SK-N-SH (cell line): ENCODE measurements around the gene ASTN2. TPM values are rescaled to one million over a fixed set of nuclear protein-coding genes. Genes with fewer than 3 reads are reported as not detected.

Experiments used
- CTCF ChIA-PET: fragments of 300-600, 350-600 bp; formaldehyde crosslinking; extraction: SDS; loops from one replicate; lab custom pipeline; 2021; lab: Yijun Ruan, JAX
- POLR2A ChIA-PET: fragments of 350-600 bp; sonication (Branson Sonifier 250); formaldehyde crosslinking; extraction: SDS; loops from one replicate; lab custom pipeline; 2020; ENCODE audit warnings: antibody characterized with exemption, inconsistent platforms; lab: Yijun Ruan, JAX
- DNase-seq: peaks from one replicate; pipeline ENCODE4 v3.0.0; 2012
- H2AFZ ChIP-seq: fragments of 200-600 bp; sonication (generic); 2 replicates; pipeline ENCODE4 v1.8.1; 2016; ENCODE audit warnings: antibody characterized with exemption, mild to moderate bottlenecking, low read depth
- H3F3A ChIP-seq: fragments of 200-600 bp; sonication (generic); replicated peaks from 2 replicates; pipeline ENCODE3; 2016; ENCODE audit warnings: antibody characterized with exemption, mild to moderate bottlenecking; ENCODE audit not compliant: insufficient read depth
- H3K27ac ChIP-seq, 2 experiments: fragments of 200-500 bp in 1 of 2; fragments of 200-600 bp in 1 of 2; sonication (Bioruptor generic) in 1 of 2; sonication (generic), shearing (Covaris generic) in 1 of 2; 2 replicates each; pipeline versions ENCODE4 v1.5.1 to v1.6.1; 2014 to 2016; ENCODE audit warnings: low read depth in 2 of 2, inconsistent platforms in 1 of 2, low read length in 1 of 2, mild to moderate bottlenecking in 1 of 2, mixed read lengths in 1 of 2
- H3K27me3 ChIP-seq: fragments of 200-600 bp; sonication (generic), shearing (Covaris generic); 2 replicates; pipeline ENCODE4 v1.6.1; 2016; ENCODE audit warnings: mixed run types; ENCODE audit not compliant: insufficient read depth
- H3K36me3 ChIP-seq, 2 experiments: fragments of 200-500 bp in 1 of 2; fragments of 200-600 bp in 1 of 2; sonication (Bioruptor generic) in 1 of 2; sonication (generic) in 1 of 2; replicated peaks in 1 of 2; 2 replicates each; pipeline versions ENCODE3 to v1.5.1; 2014 to 2016; ENCODE audit warnings: low read length in 1 of 2, mild to moderate bottlenecking in 1 of 2; ENCODE audit not compliant: insufficient read depth in 2 of 2, control insufficient read depth in 1 of 2
- H3K4me1 ChIP-seq, 2 experiments: fragments of 200-500 bp in 1 of 2; fragments of 200-600 bp in 1 of 2; sonication (Bioruptor generic) in 1 of 2; sonication (generic), shearing (Covaris generic) in 1 of 2; 2 replicates each; pipeline versions ENCODE4 v1.5.1 to v1.6.1; 2014 to 2016; ENCODE audit warnings: low read depth in 1 of 2, low read length in 1 of 2, mixed run types in 1 of 2; ENCODE audit not compliant: insufficient read depth in 2 of 2, control insufficient read depth in 1 of 2
- H3K4me2 ChIP-seq: fragments of 200-600 bp; sonication (generic), shearing (Covaris generic); 2 replicates; pipeline ENCODE4 v1.6.1; 2017; ENCODE audit warnings: mixed run types
- H3K4me3 ChIP-seq, 2 experiments: fragments of 200-500 bp in 1 of 2; fragments of 200-600 bp in 1 of 2; sonication (Bioruptor generic) in 1 of 2; sonication (generic), shearing (Covaris generic) in 1 of 2; 2 replicates each; pipeline versions ENCODE4 v1.5.1 to v1.8.1; 2014 to 2016; ENCODE audit warnings: low read depth in 2 of 2, inconsistent platforms in 1 of 2, low read length in 1 of 2, mild to moderate bottlenecking in 1 of 2, mixed read lengths in 1 of 2, moderate library complexity in 1 of 2
- H3K79me2 ChIP-seq: fragments of 200-600 bp; sonication (generic); 2 replicates; pipeline ENCODE4 v1.8.1; 2017; ENCODE audit warnings: mild to moderate bottlenecking; ENCODE audit not compliant: insufficient read depth
- H3K9ac ChIP-seq: fragments of 200-600 bp; sonication (generic); 2 replicates; pipeline ENCODE4 v1.6.1; 2017; ENCODE audit warnings: mixed run types
- H3K9me2 ChIP-seq: fragments of 200-600 bp; sonication (generic); 2 replicates; pipeline ENCODE4 v1.6.1; 2017; ENCODE audit warnings: mixed run types
- H3K9me3 ChIP-seq: fragments of 200-600 bp; sonication (generic); 2 replicates; pipeline ENCODE4 v1.6.1; 2017; ENCODE audit warnings: mixed run types, mild to moderate bottlenecking, moderate library complexity
- H4K20me1 ChIP-seq: fragments of 200-600 bp; sonication (generic); 2 replicates; pipeline ENCODE4 v1.6.1; 2017; ENCODE audit warnings: mild to moderate bottlenecking, mixed run types; ENCODE audit not compliant: insufficient read depth
- CTCF ChIP-seq: fragments of 200-600 bp; sonication (generic); IDR thresholded peaks from 2 replicates; pipeline ENCODE4 v1.6.1; 2017; ENCODE audit warnings: antibody characterized with exemption, mild to moderate bottlenecking, moderate library complexity
- ELF1 ChIP-seq: IDR thresholded peaks from 2 replicates; pipeline ENCODE4 v1.4.0; 2012
- EZH2phosphoT487 ChIP-seq: fragments of 200-600 bp; sonication (generic); IDR thresholded peaks from 2 replicates; pipeline ENCODE4 v1.6.1; 2017; ENCODE audit warnings: low read depth, mixed run types, mild to moderate bottlenecking, antibody characterized with exemption, moderate library complexity, borderline replicate concordance
- GABPA ChIP-seq: IDR thresholded peaks from 2 replicates; pipeline ENCODE4 v1.4.0; 2012; ENCODE audit warnings: low read depth, mild to moderate bottlenecking
- GATA2 ChIP-seq: sonication (generic); formaldehyde crosslinking; IDR thresholded peaks from 2 replicates; pipeline ENCODE4 v1.5.0; 2020; ENCODE audit warnings: mild to moderate bottlenecking, missing genetic modification reagents
- MEF2A ChIP-seq: IDR thresholded peaks from 2 replicates; pipeline ENCODE4 v1.4.0; 2012; ENCODE audit warnings: low read depth, borderline replicate concordance
- NRF1 ChIP-seq: IDR thresholded peaks from 2 replicates; pipeline ENCODE4 v1.6.1; 2012; ENCODE audit warnings: low read depth, mild to moderate bottlenecking, low read length
- PBX3 ChIP-seq: IDR thresholded peaks from 2 replicates; pipeline ENCODE4; 2012
- SIN3A ChIP-seq: IDR thresholded peaks from 2 replicates; pipeline ENCODE4 v1.6.1; 2012; ENCODE audit warnings: low read depth, mild to moderate bottlenecking, low read length, moderate library complexity, borderline replicate concordance
- TCF12 ChIP-seq: IDR thresholded peaks from 2 replicates; pipeline ENCODE4 v1.4.0; 2012
- TEAD4 ChIP-seq: IDR thresholded peaks from 2 replicates; pipeline ENCODE4 v1.4.0; 2012; ENCODE audit warnings: mild to moderate bottlenecking, borderline replicate concordance; ENCODE audit not compliant: insufficient read depth
- USF1 ChIP-seq: IDR thresholded peaks from 2 replicates; pipeline ENCODE4 v1.4.0; 2012; ENCODE audit warnings: low read depth, borderline replicate concordance
- YY1 ChIP-seq: IDR thresholded peaks from 2 replicates; pipeline ENCODE4 v1.4.0; 2012; ENCODE audit warnings: low read depth, mild to moderate bottlenecking
- ZBTB33 ChIP-seq: IDR thresholded peaks from 2 replicates; pipeline ENCODE4 v1.4.0; 2012; ENCODE audit warnings: low read depth, borderline replicate concordance
- WGBS: methylation state at CpG from one replicate; pipeline ENCODE4 v1.1.6; 2017; ENCODE audit warnings: low lambda C conversion rate; 5-methylcytosine and 5-hydroxymethylcytosine counted together
- polyA plus RNA-seq, 3 experiments: library from polyadenylated mRNA; depleted of rRNA; stranded (reverse); fragments of >200 nt; gene quantifications; 2 replicates each; pipeline ENCODE4 v1.2.3, GENCODE V29; 2012

Gene ASTN2
- polyA plus RNA-seq, 1 of the 3 experiments (the other 2 are of a cell fraction): 6.6 TPM

- Histone ChIP-seq H3K9ac (no peak overlapping the region), H3K27ac (no peak overlapping the region), H3K9me2 (no peaks in the 10 kb centered on the region), H3K4me2 (no peak overlapping the region), H3K9me3 (no peaks in the 10 kb centered on the region), H3K36me3 (peaks cover 0 to 22% of the 10 kb centered on the region in 2 experiments), H3K4me1 (no peaks in the 10 kb centered on the region), H3K4me3 (no peak overlapping the region), H3K27me3 (no peaks in the 10 kb centered on the region), H2AFZ (no peak overlapping the region), H4K20me1 (no peaks in the 10 kb centered on the region), H3F3A (no peaks in the 10 kb centered on the region)
- CTCF ChIA-PET: interaction anchor here (1.1 kb wide), 1 partner anchor 12 kb away, joined by 3 read pairs; no protein-coding TSS in a partner anchor
- WGBS: 58% methylated on average over 1 of the region's 1 CpG
- no peak for DNase-seq
- TF ChIP-seq NRF1 (no peak), ELF1 (no peak), TEAD4 (no peak), ZBTB33 (no peak), TCF12 (no peak), USF1 (no peak), GATA2 (no peak), SIN3A (no peak), CTCF (no peak), EZH2phosphoT487 (no peak), MEF2A (no peak), PBX3 (no peak), YY1 (no peak), GABPA (no peak)
- TF ChIP-seq, all 33 proteins: peak for 0
- no peaks in the 10 kb centered on the region for H3K79me2 ChIP-seq
- POLR2A ChIA-PET: no interaction called here
These were observed 991.7 kb downstream of the ASTN2 start for GRCh38 chr9:116423149-116423548.
